Measurements from ENCODE around the gene PRR23B.

PRR23B gene

GRCh38 chr3:139020868-139021234 is at the start of gene PRR23B:
PRR23B (minus strand) TSS chr3:139020926; CDS start chr3:139020661, 265 bp downstream.
- Histone ChIP-seq H3K27ac (no peak within 1 kb of the TSS), H3K36me3 (no peaks in the 10 kb centered on the region), H3K4me3 (ENCODE audit: low read depth, low read length) (no peak within 1 kb of the TSS), H3K27me3 (ENCODE audit: insufficient read depth, low read depth, severe bottlenecking) (no peaks in the 10 kb centered on the region), H3K9me3 (ENCODE audit: severe bottlenecking) (no peaks in the 10 kb centered on the region)
- DNase-seq = no peak
- TF ChIP-seq, protein P1, sequence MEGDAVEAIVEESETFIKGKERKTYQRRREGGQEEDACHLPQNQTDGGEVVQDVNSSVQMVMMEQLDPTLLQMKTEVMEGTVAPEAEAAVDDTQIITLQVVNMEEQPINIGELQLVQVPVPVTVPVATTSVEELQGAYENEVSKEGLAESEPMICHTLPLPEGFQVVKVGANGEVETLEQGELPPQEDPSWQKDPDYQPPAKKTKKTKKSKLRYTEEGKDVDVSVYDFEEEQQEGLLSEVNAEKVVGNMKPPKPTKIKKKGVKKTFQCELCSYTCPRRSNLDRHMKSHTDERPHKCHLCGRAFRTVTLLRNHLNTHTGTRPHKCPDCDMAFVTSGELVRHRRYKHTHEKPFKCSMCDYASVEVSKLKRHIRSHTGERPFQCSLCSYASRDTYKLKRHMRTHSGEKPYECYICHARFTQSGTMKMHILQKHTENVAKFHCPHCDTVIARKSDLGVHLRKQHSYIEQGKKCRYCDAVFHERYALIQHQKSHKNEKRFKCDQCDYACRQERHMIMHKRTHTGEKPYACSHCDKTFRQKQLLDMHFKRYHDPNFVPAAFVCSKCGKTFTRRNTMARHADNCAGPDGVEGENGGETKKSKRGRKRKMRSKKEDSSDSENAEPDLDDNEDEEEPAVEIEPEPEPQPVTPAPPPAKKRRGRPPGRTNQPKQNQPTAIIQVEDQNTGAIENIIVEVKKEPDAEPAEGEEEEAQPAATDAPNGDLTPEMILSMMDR (IDR thresholded peaks at IDR 0.05; ENCODE audit: low read depth, low read length) = no peak

DNA sequence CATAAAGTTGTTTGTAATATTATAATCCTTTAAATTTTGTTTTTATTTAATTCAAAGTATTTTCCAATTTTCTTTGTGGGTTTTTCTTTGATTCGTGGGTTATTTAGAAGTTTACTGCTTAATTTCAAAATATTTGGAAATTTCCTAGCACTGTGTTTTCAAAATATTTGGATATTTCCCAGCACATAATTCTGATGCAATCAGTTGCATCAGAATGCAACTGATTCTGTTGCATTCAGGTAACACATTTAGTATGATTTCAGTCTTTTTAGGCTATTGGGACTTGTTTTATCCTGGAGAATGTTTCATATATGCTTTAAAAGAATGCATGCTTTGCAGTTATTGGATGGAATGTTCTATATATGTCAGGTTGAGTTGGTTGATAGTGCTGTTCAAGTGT is 42.2 kb upstream of the PRR23B start:
- no peak overlapping the region for H3K27ac ChIP-seq
- TF ChIP-seq, protein P1 (IDR thresholded peaks at IDR 0.05; ENCODE audit: low read depth, low read length) = no peak
- no peaks in the 10 kb centered on the region for H3K36me3 ChIP-seq
- H3K4me3 ChIP-seq (ENCODE audit: low read depth, low read length) = no peak overlapping the region
- no peak for DNase-seq
- H3K27me3 ChIP-seq (ENCODE audit: insufficient read depth, low read depth, severe bottlenecking) = no peaks in the 10 kb centered on the region
- H3K9me3 ChIP-seq (ENCODE audit: severe bottlenecking) = no peaks in the 10 kb centered on the region

DNA sequence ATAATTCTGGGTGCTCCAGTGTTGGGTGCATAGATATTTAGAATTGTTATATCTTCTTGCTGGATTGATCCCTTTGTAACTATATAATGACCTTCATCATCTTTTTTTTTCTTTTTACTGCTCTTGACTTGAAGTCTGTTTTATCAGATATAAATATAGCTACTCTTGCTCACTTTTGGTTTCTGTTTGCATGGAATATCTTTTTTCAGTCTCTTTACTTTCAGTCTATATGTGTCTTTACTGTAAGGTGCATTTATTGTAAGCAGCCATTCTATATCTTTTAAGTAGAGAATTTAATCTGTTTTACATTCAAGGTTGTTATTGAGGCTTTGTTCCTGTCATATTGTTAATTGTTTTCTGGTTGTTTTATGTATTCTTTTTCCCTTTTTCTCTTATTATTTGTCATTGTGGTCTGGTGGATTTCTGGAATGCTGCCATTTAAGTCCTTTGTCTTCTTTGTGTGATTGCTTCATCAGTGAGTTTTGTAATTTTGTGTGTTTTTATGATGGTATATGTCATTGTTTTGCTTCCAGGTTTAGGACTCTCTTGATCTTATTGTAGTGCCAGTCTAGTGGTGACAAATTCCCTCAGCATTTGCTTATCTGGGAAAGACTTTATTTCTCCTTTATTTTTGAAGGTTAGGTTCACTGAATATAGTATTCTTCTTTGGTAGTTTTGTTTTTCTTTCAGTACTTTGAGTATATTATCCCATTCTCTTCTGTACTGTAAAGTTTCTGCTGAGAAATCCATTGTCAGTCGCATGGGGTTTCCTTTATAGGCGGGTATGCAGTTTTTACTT is 32.3 kb upstream of the PRR23B start:
- no peaks in the 10 kb centered on the region for H3K27me3 ChIP-seq (ENCODE audit: insufficient read depth, low read depth, severe bottlenecking)
- no peaks in the 10 kb centered on the region for H3K36me3 ChIP-seq
- H3K27ac ChIP-seq = no peak overlapping the region
- peaks cover 5% of the 10 kb centered on the region for H3K9me3 ChIP-seq (ENCODE audit: severe bottlenecking)
- TF ChIP-seq, protein P1 (IDR thresholded peaks at IDR 0.05; ENCODE audit: low read depth, low read length) = no peak
- DNase-seq = no peak
- no peak overlapping the region for H3K4me3 ChIP-seq (ENCODE audit: low read depth, low read length)

DNA sequence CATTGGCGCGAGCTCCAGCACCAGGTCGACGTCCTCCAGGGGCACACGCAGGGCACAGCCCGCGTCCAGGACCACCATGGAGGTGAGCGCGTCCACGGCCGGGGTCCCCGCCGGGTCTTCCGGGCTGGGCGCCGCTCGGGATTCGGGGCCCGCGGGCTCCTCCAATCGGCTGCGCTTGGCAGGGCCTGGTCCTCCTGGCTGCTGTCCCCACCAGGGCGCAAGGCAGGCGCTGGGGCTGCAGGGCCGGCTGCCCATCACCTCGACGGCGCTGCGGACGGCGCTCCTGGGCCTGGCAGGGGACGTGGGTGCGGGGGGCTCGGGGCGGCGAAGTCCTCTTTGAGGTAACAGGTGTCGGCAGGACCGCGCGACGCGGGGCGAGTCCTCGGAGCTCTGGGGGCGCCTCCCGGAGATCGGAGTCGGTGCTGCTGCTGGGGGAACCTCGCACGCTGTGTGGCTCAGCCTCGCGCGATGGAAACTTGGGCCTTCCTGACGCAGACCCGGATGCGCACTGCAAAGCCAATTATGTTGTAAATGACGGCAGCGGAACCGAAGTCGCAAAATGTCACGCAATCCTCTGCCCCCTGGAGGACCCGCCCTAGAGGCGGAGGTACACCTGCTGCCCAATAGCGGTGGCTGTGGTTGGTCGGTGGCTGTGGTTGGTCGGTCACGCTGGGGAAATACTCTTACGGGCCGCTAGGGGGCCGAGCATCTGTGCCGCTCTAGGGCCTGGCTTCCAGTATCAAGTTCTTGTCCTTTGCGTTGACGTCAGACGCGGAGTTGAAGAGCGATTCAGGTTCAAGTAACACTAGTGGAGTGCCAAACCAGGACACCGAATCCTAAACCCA is 23.9 kb upstream of the PRR23B start, which contains the start of gene PRR23C:
TSS of gene PRR23C (minus strand) at position 527 of the 845 bp plus-strand sequence. CDS start at position 255, 272 bp downstream.
- Histone ChIP-seq H3K27ac (no peak within 1 kb of the TSS), H3K4me3 (ENCODE audit: low read depth, low read length) (no peak within 1 kb of the TSS), H3K9me3 (ENCODE audit: severe bottlenecking) (no peaks in the 10 kb centered on the region), H3K36me3 (no peaks in the 10 kb centered on the region), H3K27me3 (ENCODE audit: insufficient read depth, low read depth, severe bottlenecking) (no peaks in the 10 kb centered on the region)
- no peak for DNase-seq
- TF ChIP-seq, protein P1 (IDR thresholded peaks at IDR 0.05; ENCODE audit: low read depth, low read length) = no peak

DNA sequence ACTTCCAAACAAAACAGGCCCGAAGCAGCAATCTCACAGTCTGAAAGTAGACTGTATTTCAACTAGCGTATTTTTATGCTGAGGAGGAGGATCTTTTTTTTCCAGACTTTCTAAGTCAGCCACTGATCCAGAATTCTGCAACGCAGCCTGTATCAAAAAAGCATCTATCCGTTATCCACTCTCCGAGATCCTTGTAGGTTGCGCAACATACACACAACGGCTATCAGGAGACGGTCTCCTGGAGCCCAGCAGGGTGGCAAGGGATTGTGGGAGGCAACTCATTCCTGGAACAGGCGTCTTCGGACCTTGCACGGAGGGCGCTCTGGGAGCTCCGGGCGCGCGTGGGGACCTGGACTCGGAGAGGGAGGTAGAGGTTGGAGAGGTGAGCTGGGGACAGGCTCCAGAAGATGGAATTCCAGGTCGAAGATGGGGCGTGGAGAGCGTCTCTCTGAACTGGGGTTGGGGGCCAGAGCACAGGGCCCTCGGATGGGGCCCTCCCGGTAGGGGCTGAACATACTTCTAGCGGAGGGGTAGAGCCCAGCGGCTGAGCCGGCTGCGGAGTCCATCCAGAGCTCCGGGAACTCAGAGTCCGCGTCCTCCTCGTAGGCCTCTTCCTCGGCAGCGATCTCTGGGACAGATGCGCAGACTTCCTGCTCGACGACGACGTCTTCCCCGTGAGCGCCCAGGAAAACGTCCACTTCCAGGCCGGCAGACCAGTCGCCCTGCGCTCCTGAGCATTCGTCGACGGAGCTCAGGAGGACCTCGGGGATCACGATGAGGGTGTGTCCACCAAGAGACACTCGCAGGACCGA is 23.0 kb upstream of the PRR23B start:
- H3K27me3 ChIP-seq (ENCODE audit: insufficient read depth, low read depth, severe bottlenecking) = no peaks in the 10 kb centered on the region
- H3K9me3 ChIP-seq (ENCODE audit: severe bottlenecking) = no peaks in the 10 kb centered on the region
- H3K4me3 ChIP-seq (ENCODE audit: low read depth, low read length) = no peak overlapping the region
- TF ChIP-seq, protein P1 (IDR thresholded peaks at IDR 0.05; ENCODE audit: low read depth, low read length) = no peak
- DNase-seq = no peak
- no peak overlapping the region for H3K27ac ChIP-seq
- H3K36me3 ChIP-seq = no peaks in the 10 kb centered on the region
